HepG2 (cell line): ENCODE data around the gene DOCK4. TPM values are rescaled to one million over a fixed set of nuclear protein-coding genes. Genes with fewer than 3 reads are reported as not detected.

Experiments used
- ATAC-seq: fragments of 200-7000 bp; cut with Tn5 transposase; 3 replicates; pipeline ENCODE4 v1.9.1; 2020; ENCODE audit warnings: mild to moderate bottlenecking, moderate library complexity
- BruUV-seq: library from RNA; stranded (reverse); fragments of 400-500 nt; replicated peaks from 2 replicates; lab custom pipeline; 2021; lab: Mats Ljungman, UMichigan
- CTCF ChIA-PET: fragments of 300-600 bp; formaldehyde crosslinking; extraction: SDS; loops from one replicate; lab custom pipeline; 2021; ENCODE audit warnings: low total read pairs, inconsistent platforms, low intra/inter-chr PET ratio; lab: Yijun Ruan, JAX
- POLR2A ChIA-PET: fragments of 350-600 bp; sonication (Branson Sonifier 250); formaldehyde crosslinking; loops from one replicate; lab custom pipeline; 2020; ENCODE audit warnings: antibody characterized with exemption, inconsistent platforms; lab: Yijun Ruan, JAX
- DNase-seq: peaks from one replicate; pipeline ENCODE4 v3.0.0-alpha.2; 2015; ENCODE audit warnings: low spot score
- FAIRE-seq: peaks from 3 replicates; lab custom pipeline; 2011; peaks lifted over from hg19 to GRCh38; lab: Jason Lieb, UNC
- H2AFZ ChIP-seq: one replicate; pipeline ENCODE4 v1.6.1; 2011; ENCODE audit warnings: low read length, inconsistent platforms
- H3K27ac ChIP-seq: fragments of 300-600 bp; 3 replicates; pipeline ENCODE4 v1.8.0; 2011; ENCODE audit warnings: mixed run types, mild to moderate bottlenecking, mixed read lengths, low read length, inconsistent platforms; ENCODE audit not compliant: insufficient read depth; ENCODE audit errors: extremely low read length
- H3K27me3 ChIP-seq, 2 experiments: fragments of 200-600 bp in 1 of 2; 2 replicates in 1 of 2; 3 replicates in 1 of 2; pipeline versions ENCODE4 v1.6.0 to v1.8.0; 2011; ENCODE audit warnings: low read length in 2 of 2, mild to moderate bottlenecking in 2 of 2, moderate library complexity in 2 of 2, inconsistent platforms in 1 of 2; ENCODE audit not compliant: insufficient read depth in 2 of 2, control insufficient read depth in 1 of 2
- H3K36me3 ChIP-seq, 2 experiments: fragments of 200-600 bp in 1 of 2; replicated peaks in 1 of 2; 2 replicates in 1 of 2; 3 replicates in 1 of 2; pipeline versions ENCODE4 v1.5.1 to v1.8.0; 2011; ENCODE audit warnings: low read length in 2 of 2, inconsistent platforms in 1 of 2; ENCODE audit not compliant: insufficient read depth in 2 of 2, control insufficient read depth in 1 of 2
- H3K4me1 ChIP-seq: 2 replicates; pipeline ENCODE4 v1.5.1; 2012; ENCODE audit warnings: low read length, inconsistent platforms; ENCODE audit not compliant: insufficient read depth
- H3K4me2 ChIP-seq: 2 replicates; pipeline ENCODE4 v1.6.0; 2011; ENCODE audit warnings: low read depth, low read length, inconsistent platforms
- H3K4me3 ChIP-seq, 3 experiments: fragments of 200-600 bp in 1 of 3; sonication (generic), shearing (Covaris generic) in 1 of 3; replicated peaks in 1 of 3; 2 replicates each; pipeline ENCODE4 v1.5.1; 2011 to 2016; ENCODE audit warnings: low read length in 3 of 3, inconsistent platforms in 2 of 3, low read depth in 2 of 3, mild to moderate bottlenecking in 2 of 3, control low read depth in 1 of 3, mixed read lengths in 1 of 3; ENCODE audit not compliant: insufficient read depth in 1 of 3
- H3K79me2 ChIP-seq: one replicate; pipeline ENCODE4 v1.6.1; 2011; ENCODE audit warnings: low read length, inconsistent platforms; ENCODE audit not compliant: insufficient read depth
- H3K9ac ChIP-seq: 2 replicates; pipeline ENCODE4 v1.6.0; 2011; ENCODE audit warnings: mild to moderate bottlenecking, low read depth, low read length, inconsistent platforms; ENCODE audit not compliant: insufficient read depth
- H3K9me3 ChIP-seq: 2 replicates; pipeline ENCODE4 v1.5.1; 2012; ENCODE audit warnings: mild to moderate bottlenecking, low read length
- H4K20me1 ChIP-seq: 2 replicates; pipeline ENCODE4 v1.6.0; 2011; ENCODE audit warnings: inconsistent platforms, mild to moderate bottlenecking, low read length, moderate library complexity; ENCODE audit not compliant: insufficient read depth
- DZIP1 ChIP-seq: sonication (generic); formaldehyde crosslinking; IDR thresholded peaks from 2 replicates; pipeline ENCODE4 v1.5.0; 2020; ENCODE audit warnings: mild to moderate bottlenecking, missing genetic modification reagents
- MZF1 ChIP-seq: sonication (generic); formaldehyde crosslinking; IDR thresholded peaks from 2 replicates; pipeline ENCODE4 v1.8.1; 2023; ENCODE audit warnings: mild to moderate bottlenecking, missing genetic modification reagents, borderline replicate concordance
- NR0B2 ChIP-seq: sonication (generic); formaldehyde crosslinking; IDR thresholded peaks from 2 replicates; pipeline ENCODE4 v1.4.0; 2020; ENCODE audit warnings: mild to moderate bottlenecking, missing genetic modification reagents
- RFX3 ChIP-seq: IDR thresholded peaks from 2 replicates; pipeline ENCODE4 v1.6.1; 2016; ENCODE audit warnings: missing biosample characterization, missing genetic modification reagents
- SIX1 ChIP-seq: sonication (generic); formaldehyde crosslinking; IDR thresholded peaks from 2 replicates; pipeline ENCODE4 v1.4.0; 2020; ENCODE audit warnings: missing genetic modification reagents, borderline replicate concordance
- SMC3 ChIP-seq: IDR thresholded peaks from 2 replicates; pipeline ENCODE4 v1.6.1; 2011; ENCODE audit warnings: low read length, improper control_type of control experiment
- SSRP1 ChIP-seq: IDR thresholded peaks from 2 replicates; pipeline ENCODE4 v1.6.1; 2016; ENCODE audit warnings: control low read depth
- ZNF441 ChIP-seq: sonication (generic); formaldehyde crosslinking; IDR thresholded peaks from 2 replicates; pipeline ENCODE4 v1.7.0; 2021; ENCODE audit warnings: missing genetic modification reagents, borderline replicate concordance
- ZNF749 ChIP-seq: sonication (generic); formaldehyde crosslinking; IDR thresholded peaks from 2 replicates; pipeline ENCODE4 v1.8.0; 2022; ENCODE audit warnings: mild to moderate bottlenecking, missing genetic modification reagents, moderate library complexity, borderline replicate concordance
- WGBS: methylation state at CpG from one replicate; pipeline ENCODE4 v1.1.6; 2017; ENCODE audit warnings: low lambda C conversion rate; 5-methylcytosine and 5-hydroxymethylcytosine counted together
- in situ Hi-C: cut with HindIII; loops from 2 replicates; pipeline ENCODE4 v1.10.0; 2017; ENCODE audit warnings: low pct_unique_long_range_greater_than_20kb; ENCODE audit not compliant: extremely low pct_ligation_motif_present
- intact Hi-C: fragments of 100-400 bp; cut with micrococcal nuclease; formaldehyde crosslinking; loops from one replicate; pipeline ENCODE4 v1.10.0; 2022; ENCODE audit not compliant: unreplicated experiment
- polyA plus RNA-seq, 8 experiments: library from polyadenylated mRNA; depleted of rRNA in 3 of 8; stranded (reverse) in 7 of 8; unstranded in 1 of 8; fragments of >200 nt; fragmentation: Illumina TruSeq in 4 of 8; extraction: Trizol in 4 of 8; gene quantifications; 2 replicates each; pipeline versions ENCODE4 v1.2.1 to v1.2.3, GENCODE V29; 2011 to 2016; ENCODE audit warnings: low read depth in 4 of 8, missing spikeins in 1 of 8, mixed read lengths in 1 of 8; ENCODE audit not compliant: insufficient read depth in 1 of 8
- total RNA-seq, 5 experiments: library from RNA; depleted of rRNA; stranded (reverse); fragments of >200 nt; fragmentation: Illumina TruSeq; extraction: Trizol; gene quantifications; 2 replicates each; pipeline ENCODE4 v1.2.3, GENCODE V29; 2016; ENCODE audit warnings: low read depth in 1 of 5
- TF ChIP-seq, protein P1 (sequence below): sonication (generic); formaldehyde crosslinking; IDR thresholded peaks from 2 replicates; pipeline ENCODE4 v1.8.0; 2022; ENCODE audit warnings: mild to moderate bottlenecking, missing genetic modification reagents, moderate library complexity

The DOCK4 gene
- total and polyA plus RNA-seq, 2 of the 13 experiments (the other 11 are each of a cell fraction or from before 2014, with no cell fraction given), result 13.5 to 17.4 TPM

DNA sequence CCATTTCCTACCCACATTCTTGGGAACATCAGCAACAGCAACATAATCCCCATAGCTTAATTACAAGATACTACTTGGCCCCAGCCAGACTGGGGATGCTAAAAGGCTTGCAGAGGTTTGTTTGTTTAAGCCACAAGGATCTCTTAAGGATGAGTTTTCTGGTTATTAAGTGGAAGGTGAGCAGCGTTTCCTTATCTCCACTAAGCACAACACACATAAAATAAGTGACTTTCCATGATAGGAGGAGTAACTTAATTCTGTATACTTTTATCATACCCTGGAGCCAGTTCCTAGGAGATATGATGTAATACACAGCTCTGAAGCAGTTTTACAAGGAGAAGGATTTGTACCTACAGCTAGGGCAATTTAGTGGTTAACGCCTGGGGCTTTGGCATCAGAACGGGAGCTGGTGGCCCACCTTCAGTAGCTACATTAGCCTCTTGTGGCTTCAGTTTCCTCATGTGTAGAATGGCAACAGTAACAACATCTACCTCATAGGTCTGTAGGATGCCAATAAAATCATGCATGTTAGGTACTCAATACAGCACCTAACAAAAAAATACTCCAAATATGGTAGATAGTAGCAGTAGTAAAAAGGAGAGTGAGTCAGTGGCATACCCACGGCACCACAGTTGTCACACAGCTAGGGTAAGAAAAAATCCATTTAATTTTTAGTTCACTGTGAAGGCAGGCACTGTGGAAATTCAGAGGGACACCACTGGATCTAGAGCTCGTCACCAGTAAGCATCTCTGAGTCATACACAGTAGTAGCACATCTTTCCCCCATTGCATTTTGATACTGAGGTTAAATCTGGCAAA is 55.2 kb downstream of the DOCK4 start:
- intact Hi-C loops (no loop called here), in situ Hi-C loops (no loop called here)
- 99% methylated on average over 5 of the region's 5 CpGs for WGBS
- no peak overlapping the region for H3K27ac ChIP-seq
- ChIA-PET POLR2A (no interaction called here), CTCF (no interaction called here)
- FAIRE-seq (no peak), ATAC-seq (no peak), DNase-seq (no peak)
- no peaks in the 10 kb centered on the region for H3K27me3 ChIP-seq
- no peak overlapping the region for H2AFZ ChIP-seq
- H3K36me3 ChIP-seq, result no peaks in the 10 kb centered on the region
- no peak overlapping the region for H3K9ac ChIP-seq
- no peak overlapping the region for H3K4me3 ChIP-seq
- H3K79me2 ChIP-seq, result peaks cover 24% of the 10 kb centered on the region
- no peak for TF ChIP-seq ZNF749 (CRISPR knock-in tag)
- TF ChIP-seq MZF1, result no peak
- TF ChIP-seq RFX3, result no peak
- no TSS peak for BruUV-seq
- H3K9me3 ChIP-seq, result no peaks in the 10 kb centered on the region
- peaks cover 4% of the 10 kb centered on the region for H4K20me1 ChIP-seq
- H3K4me2 ChIP-seq, result no peak overlapping the region
- H3K4me1 ChIP-seq, result no peaks in the 10 kb centered on the region

DNA sequence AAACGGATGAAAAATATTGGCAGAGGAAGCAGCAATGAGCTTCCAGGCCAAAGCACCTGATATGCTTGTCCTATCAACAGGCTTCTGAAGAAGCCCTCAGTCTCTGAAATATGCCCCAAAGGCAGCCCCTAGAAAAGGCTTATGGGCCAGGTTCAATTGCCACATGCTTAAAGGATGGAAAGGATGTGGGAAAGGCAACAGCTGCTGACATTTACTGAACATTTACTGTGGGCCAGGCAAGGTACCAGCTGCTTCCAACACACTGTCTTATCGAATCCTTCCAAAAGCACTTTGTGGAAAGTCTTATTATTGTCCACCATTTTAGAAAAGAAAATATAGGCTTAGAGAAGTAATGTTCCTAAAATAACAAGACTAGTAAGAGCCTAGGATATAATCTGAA is 56.5 kb downstream of the DOCK4 start:
- ATAC-seq (no peak), DNase-seq (no peak), FAIRE-seq (no peak)
- H2AFZ ChIP-seq, result no peak overlapping the region
- no peak overlapping the region for H3K27ac ChIP-seq
- no peaks in the 10 kb centered on the region for H3K9me3 ChIP-seq
- BruUV-seq, result no TSS peak
- no peak overlapping the region for H3K9ac ChIP-seq
- H3K27me3 ChIP-seq, result no peaks in the 10 kb centered on the region
- WGBS, result 100% methylated on average over 2 of the region's 2 CpGs
- ChIA-PET CTCF (no interaction called here), POLR2A (no interaction called here)
- no peak overlapping the region for H3K4me3 ChIP-seq
- H3K4me2 ChIP-seq, result no peak overlapping the region
- peaks cover 4% of the 10 kb centered on the region for H4K20me1 ChIP-seq
- intact Hi-C loops, result no loop called here
- in situ Hi-C loops, result no loop called here
- H3K79me2 ChIP-seq, result peaks cover 21% of the 10 kb centered on the region
- H3K36me3 ChIP-seq, result no peaks in the 10 kb centered on the region
- no peaks in the 10 kb centered on the region for H3K4me1 ChIP-seq
- TF ChIP-seq DZIP1 (CRISPR knock-in tag) (no peak), SMC3 (no peak), NR0B2 (CRISPR knock-in tag) (no peak), SSRP1 (no peak), ZNF441 (CRISPR knock-in tag) (no peak), SIX1 (CRISPR knock-in tag) (no peak)
- TF ChIP-seq, protein P1, sequence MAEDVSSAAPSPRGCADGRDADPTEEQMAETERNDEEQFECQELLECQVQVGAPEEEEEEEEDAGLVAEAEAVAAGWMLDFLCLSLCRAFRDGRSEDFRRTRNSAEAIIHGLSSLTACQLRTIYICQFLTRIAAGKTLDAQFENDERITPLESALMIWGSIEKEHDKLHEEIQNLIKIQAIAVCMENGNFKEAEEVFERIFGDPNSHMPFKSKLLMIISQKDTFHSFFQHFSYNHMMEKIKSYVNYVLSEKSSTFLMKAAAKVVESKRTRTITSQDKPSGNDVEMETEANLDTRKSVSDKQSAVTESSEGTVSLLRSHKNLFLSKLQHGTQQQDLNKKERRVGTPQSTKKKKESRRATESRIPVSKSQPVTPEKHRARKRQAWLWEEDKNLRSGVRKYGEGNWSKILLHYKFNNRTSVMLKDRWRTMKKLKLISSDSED, result no peak
